GM12878 (cell line): ENCODE data around the gene FTO. TPM values are rescaled to one million over a fixed set of nuclear protein-coding genes. Genes with fewer than 3 reads are reported as not detected.

Experiments
- ATAC-seq: fragments of 200-7000 bp; cut with Tn5 transposase; 3 replicates; pipeline ENCODE4 v1.9.1; 2020; ENCODE audit warnings: mild to moderate bottlenecking, moderate library complexity
- BruUV-seq: library from RNA; stranded (reverse); fragments of 400-500 nt; replicated peaks from 2 replicates; lab custom pipeline; 2021; lab: Mats Ljungman, UMichigan
- CTCF ChIA-PET: fragments of 300-600 bp; sonication (Branson Sonifier 250); formaldehyde crosslinking; extraction: SDS; loops from one replicate; lab custom pipeline; 2021; ENCODE audit warnings: inconsistent platforms; lab: Yijun Ruan, JAX
- POLR2A ChIA-PET: fragments of 350-600 bp; formaldehyde crosslinking; extraction: SDS; loops from one replicate; lab custom pipeline; 2021; ENCODE audit warnings: inconsistent platforms; lab: Charles Lee
- RAD21 ChIA-PET: fragments of 300-600 bp; sonication (Branson Sonifier 250); formaldehyde crosslinking; loops from one replicate; lab custom pipeline; 2023; ENCODE audit warnings: antibody characterized with exemption; ENCODE audit not compliant: unreplicated experiment; lab: Charles Lee
- SMC1A ChIA-PET: fragments of 300-600 bp; sonication (Branson Sonifier 250); formaldehyde crosslinking; loops from one replicate; lab custom pipeline; 2023; ENCODE audit not compliant: unreplicated experiment, uncharacterized antibody; lab: Charles Lee
- DNase-seq: peaks from one replicate; pipeline ENCODE4 v3.0.0-alpha.2; 2011; ENCODE audit warnings: low read depth, low spot score
- FAIRE-seq: peaks from 3 replicates; lab custom pipeline; 2011; peaks lifted over from hg19 to GRCh38; lab: Jason Lieb, UNC
- H2AFZ ChIP-seq: 2 replicates; pipeline ENCODE4 v1.6.0; 2011; ENCODE audit warnings: low read depth, low read length, control low read depth; ENCODE audit not compliant: control insufficient read depth
- H3K27ac ChIP-seq: 2 replicates; pipeline ENCODE4 v1.5.1; 2011; ENCODE audit warnings: control low read depth; ENCODE audit not compliant: control insufficient read depth, insufficient read depth
- H3K27me3 ChIP-seq, 2 experiments: replicated peaks in 1 of 2; 2 replicates each; pipeline versions ENCODE4 v1.6.0 to v1.6.1; 2011; ENCODE audit warnings: low read length in 1 of 2; ENCODE audit not compliant: control insufficient read depth in 2 of 2, insufficient read depth in 2 of 2
- H3K36me3 ChIP-seq, 2 experiments: 2 replicates each; pipeline ENCODE4 v1.5.1; 2011; ENCODE audit warnings: low read length in 1 of 2; ENCODE audit not compliant: control insufficient read depth in 2 of 2, insufficient read depth in 2 of 2
- H3K4me1 ChIP-seq: 2 replicates; pipeline ENCODE4 v1.6.1; 2011; ENCODE audit warnings: mild to moderate bottlenecking, low read length, moderate library complexity, mixed read lengths; ENCODE audit not compliant: control insufficient read depth, insufficient read depth
- H3K4me2 ChIP-seq: 2 replicates; pipeline ENCODE4 v1.6.0; 2011; ENCODE audit warnings: control low read depth; ENCODE audit not compliant: control insufficient read depth, insufficient read depth
- H3K4me3 ChIP-seq: fragments of 200-600 bp; sonication (generic); 2 replicates; pipeline ENCODE4 v1.5.1; 2016
- H3K79me2 ChIP-seq: 2 replicates; pipeline ENCODE4 v1.6.0; 2011; ENCODE audit warnings: low read length; ENCODE audit not compliant: control insufficient read depth, insufficient read depth
- H3K9ac ChIP-seq: 2 replicates; pipeline ENCODE4 v1.8.0; 2011; ENCODE audit warnings: low read length, control low read depth, mixed read lengths; ENCODE audit not compliant: control insufficient read depth, insufficient read depth
- H3K9me3 ChIP-seq: replicated peaks from 3 replicates; pipeline ENCODE4 v1.5.1; 2011; ENCODE audit warnings: mild to moderate bottlenecking, low read length; ENCODE audit not compliant: control insufficient read depth, insufficient read depth
- H4K20me1 ChIP-seq: 2 replicates; pipeline ENCODE4 v1.6.0; 2011; ENCODE audit not compliant: control insufficient read depth, insufficient read depth
- BACH1 ChIP-seq: fragments of 450-650 bp; IDR thresholded peaks from 2 replicates; pipeline ENCODE4 v1.6.1; 2017; ENCODE audit warnings: mild to moderate bottlenecking, borderline replicate concordance
- CBX3 ChIP-seq: fragments of 200-600 bp; sonication (generic); IDR thresholded peaks from 2 replicates; pipeline ENCODE4 v1.6.1; 2016; ENCODE audit warnings: low read depth, borderline replicate concordance
- CEBPZ ChIP-seq: fragments of 150-350 bp; IDR thresholded peaks from 2 replicates; pipeline ENCODE4 v1.6.1; 2016; ENCODE audit warnings: low read depth, low read length
- CHD1 ChIP-seq: IDR thresholded peaks from 2 replicates; pipeline ENCODE4 v1.6.1; 2012; ENCODE audit warnings: low read depth, low read length, improper control_type of control experiment
- CREB1 ChIP-seq: IDR thresholded peaks from 2 replicates; pipeline ENCODE4 v1.6.1; 2012; ENCODE audit warnings: low read depth, mild to moderate bottlenecking, inconsistent platforms
- HDAC6 ChIP-seq: fragments of 200-600 bp; sonication (generic); IDR thresholded peaks from one replicate; pipeline ENCODE4 v1.8.0; 2017; ENCODE audit warnings: antibody characterized with exemption; ENCODE audit not compliant: unreplicated experiment
- MLLT1 ChIP-seq: fragments of 450-650 bp; IDR thresholded peaks from 2 replicates; pipeline ENCODE4 v1.6.1; 2016; ENCODE audit warnings: mild to moderate bottlenecking
- NFXL1 ChIP-seq: fragments of 450-650 bp; IDR thresholded peaks from 2 replicates; pipeline ENCODE4 v1.6.1; 2017; ENCODE audit warnings: antibody characterized with exemption, mild to moderate bottlenecking, borderline replicate concordance
- NRF1 ChIP-seq: conservative IDR thresholded peaks from 2 replicates; pipeline ENCODE4 v1.6.1; 2011; ENCODE audit warnings: mild to moderate bottlenecking, low read depth, low read length, improper control_type of control experiment
- POLR2AphosphoS2 ChIP-seq: IDR thresholded peaks from 2 replicates; pipeline ENCODE4 v1.6.1; 2011; ENCODE audit warnings: low read depth, mild to moderate bottlenecking, low read length, improper control_type of control experiment, moderate library complexity
- SPI1 ChIP-seq: IDR thresholded peaks from 2 replicates; pipeline ENCODE4 v1.6.1; 2011; ENCODE audit warnings: low read depth, mild to moderate bottlenecking, low read length, moderate library complexity, borderline replicate concordance; ENCODE audit not compliant: insufficient read depth
- SUPT20H ChIP-seq: IDR thresholded peaks from 2 replicates; pipeline ENCODE4 v1.6.1; 2011; ENCODE audit warnings: low read depth, mild to moderate bottlenecking, low read length, moderate library complexity, borderline replicate concordance; ENCODE audit not compliant: control insufficient read depth
- TARDBP ChIP-seq: IDR thresholded peaks from 2 replicates; pipeline ENCODE4 v1.6.1; 2016; ENCODE audit warnings: borderline replicate concordance
- YBX1 ChIP-seq: fragments of 450-650 bp; IDR thresholded peaks from 2 replicates; pipeline ENCODE4 v1.6.1; 2016; ENCODE audit warnings: antibody characterized with exemption
- YY1 ChIP-seq: IDR thresholded peaks from 2 replicates; pipeline ENCODE4 v1.6.1; 2011; ENCODE audit warnings: low read depth, mild to moderate bottlenecking, low read length
- ZNF274 ChIP-seq: IDR thresholded peaks from one replicate; pipeline ENCODE4 v1.8.0; 2011; ENCODE audit not compliant: insufficient read length, insufficient read depth
- ZZZ3 ChIP-seq: IDR thresholded peaks from 2 replicates; pipeline ENCODE4 v1.6.1; 2011; ENCODE audit warnings: low read depth; ENCODE audit not compliant: control insufficient read depth, insufficient read length
- WGBS: methylation state at CpG from one replicate; pipeline ENCODE4 v1.1.6; 2016; ENCODE audit warnings: low lambda C conversion rate; ENCODE audit not compliant: insufficient replicate concordance, insufficient coverage; ENCODE audit errors: missing lambda C conversion rate; 5-methylcytosine and 5-hydroxymethylcytosine counted together
- in situ Hi-C: fragments of 300-500 bp; cut with MboI; formaldehyde crosslinking; loops from 9 replicates; pipeline ENCODE4 v1.14.3; 2018; ENCODE audit warnings: mixed read lengths
- intact Hi-C: fragments of 100-400 bp; cut with micrococcal nuclease; formaldehyde crosslinking; loops from one replicate; pipeline ENCODE4 v1.14.2; 2022; ENCODE audit not compliant: unreplicated experiment
- polyA plus RNA-seq, 11 experiments: library from polyadenylated mRNA; depleted of rRNA in 4 of 11; unstranded in 6 of 11; stranded (reverse) in 5 of 11; fragments of >200 nt; fragmentation: Nextera tagmentation in 4 of 11; fragmentation: Illumina TruSeq in 1 of 11; extraction: Ambion mirVana in 4 of 11; extraction: Trizol in 1 of 11; gene quantifications; 1 replicate in 1 of 11; 2 replicates in 10 of 11; pipeline versions ENCODE4 v1.2.1 to v1.2.3, GENCODE V29; 2011 to 2016; ENCODE audit warnings: inconsistent platforms in 2 of 11, missing spikeins in 2 of 11, low read depth in 1 of 11
- total RNA-seq, 4 experiments: library from RNA; depleted of rRNA in 3 of 4; stranded (reverse); fragments of >200 nt in 3 of 4; fragmentation: Illumina TruSeq in 1 of 4; extraction: Trizol in 1 of 4; gene quantifications; 2 replicates each; pipeline versions ENCODE4 v1.2.1 to v1.2.3, GENCODE V29; 2013 to 2021
- TF ChIP-seq, protein P1 (sequence below): IDR thresholded peaks from 2 replicates; pipeline ENCODE4 v1.6.1; 2012; ENCODE audit warnings: low read depth, low read length, improper control_type of control experiment
- TF ChIP-seq, protein P2 (sequence below): fragments of 150-350 bp; IDR thresholded peaks from 2 replicates; pipeline ENCODE4 v1.6.1; 2014; ENCODE audit warnings: mild to moderate bottlenecking, low read depth, low read length

Gene FTO
- total and polyA plus RNA-seq, 10 of the 15 experiments (the other 5 are each of a cell fraction or from before 2014, with no cell fraction given) = 20.1 to 55.0 (median 47.0) TPM

DNA sequence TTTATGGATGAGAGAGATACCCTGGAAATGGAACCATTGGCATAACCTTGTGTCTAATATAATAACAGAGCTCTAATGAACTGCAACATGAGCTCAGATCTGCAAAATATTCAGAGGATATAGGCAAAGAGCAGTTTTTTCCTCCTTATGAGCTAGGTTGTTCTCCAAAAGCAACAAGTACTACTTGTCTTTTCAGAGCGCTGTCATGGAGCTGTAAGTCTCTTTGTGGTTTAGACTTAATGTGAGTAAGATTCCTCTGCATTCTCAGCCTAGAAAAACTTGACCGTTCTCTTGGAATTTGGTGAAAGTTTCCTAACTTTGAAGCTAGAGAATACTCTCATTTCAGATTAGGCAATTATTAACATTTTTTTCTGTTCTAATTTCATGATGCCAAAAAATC is 85.2 kb downstream of the FTO start:
- ATAC-seq = no peak
- ChIA-PET CTCF (no interaction called here), SMC1A (interaction anchor here (0.7 kb wide), 1 partner anchor 13 kb away, joined by 3 read pairs; no protein-coding TSS in a partner anchor), RAD21 (no interaction called here), POLR2A (interaction anchor here (1.5 kb wide), 1 partner anchor 10 kb away, joined by 3 read pairs; no protein-coding TSS in a partner anchor)
- no peaks in the 10 kb centered on the region for H4K20me1 ChIP-seq
- BruUV-seq = no TSS peak
- no peak overlapping the region for H3K27ac ChIP-seq
- H3K79me2 ChIP-seq = no peaks in the 10 kb centered on the region
- H3K36me3 ChIP-seq = no peaks in the 10 kb centered on the region
- H3K27me3 ChIP-seq = no peaks in the 10 kb centered on the region
- intact Hi-C loops (no loop called here), in situ Hi-C loops (no loop called here)
- no peak overlapping the region for H3K4me2 ChIP-seq
- H3K4me3 ChIP-seq = no peak overlapping the region
- DNase-seq = no peak
- no peak overlapping the region for H3K9ac ChIP-seq
- H2AFZ ChIP-seq = no peak overlapping the region
- H3K9me3 ChIP-seq = no peaks in the 10 kb centered on the region
- no peaks in the 10 kb centered on the region for H3K4me1 ChIP-seq
- FAIRE-seq = no peak
- 98% methylated on average over 2 of the region's 2 CpGs for WGBS
- TF ChIP-seq ZZZ3 (no peak), TARDBP (no peak), CREB1 (no peak), HDAC6 (no peak), NRF1 (no peak), BACH1 (no peak), YY1 (no peak), CHD1 (no peak), ZNF274 (no peak), SPI1 (no peak), SUPT20H (no peak), NFXL1 (no peak), YBX1 (no peak), CBX3 (no peak), POLR2AphosphoS2 (no peak), CEBPZ (no peak), MLLT1 (no peak)
- TF ChIP-seq, protein P1, sequence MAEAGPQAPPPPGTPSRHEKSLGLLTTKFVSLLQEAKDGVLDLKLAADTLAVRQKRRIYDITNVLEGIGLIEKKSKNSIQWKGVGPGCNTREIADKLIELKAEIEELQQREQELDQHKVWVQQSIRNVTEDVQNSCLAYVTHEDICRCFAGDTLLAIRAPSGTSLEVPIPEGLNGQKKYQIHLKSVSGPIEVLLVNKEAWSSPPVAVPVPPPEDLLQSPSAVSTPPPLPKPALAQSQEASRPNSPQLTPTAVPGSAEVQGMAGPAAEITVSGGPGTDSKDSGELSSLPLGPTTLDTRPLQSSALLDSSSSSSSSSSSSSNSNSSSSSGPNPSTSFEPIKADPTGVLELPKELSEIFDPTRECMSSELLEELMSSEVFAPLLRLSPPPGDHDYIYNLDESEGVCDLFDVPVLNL = no peak
- TF ChIP-seq, protein P2, sequence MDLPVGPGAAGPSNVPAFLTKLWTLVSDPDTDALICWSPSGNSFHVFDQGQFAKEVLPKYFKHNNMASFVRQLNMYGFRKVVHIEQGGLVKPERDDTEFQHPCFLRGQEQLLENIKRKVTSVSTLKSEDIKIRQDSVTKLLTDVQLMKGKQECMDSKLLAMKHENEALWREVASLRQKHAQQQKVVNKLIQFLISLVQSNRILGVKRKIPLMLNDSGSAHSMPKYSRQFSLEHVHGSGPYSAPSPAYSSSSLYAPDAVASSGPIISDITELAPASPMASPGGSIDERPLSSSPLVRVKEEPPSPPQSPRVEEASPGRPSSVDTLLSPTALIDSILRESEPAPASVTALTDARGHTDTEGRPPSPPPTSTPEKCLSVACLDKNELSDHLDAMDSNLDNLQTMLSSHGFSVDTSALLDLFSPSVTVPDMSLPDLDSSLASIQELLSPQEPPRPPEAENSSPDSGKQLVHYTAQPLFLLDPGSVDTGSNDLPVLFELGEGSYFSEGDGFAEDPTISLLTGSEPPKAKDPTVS = no peak
